HT-29 (cell line): ENCODE results near the gene TTC28. TPM values are rescaled to one million over a fixed set of nuclear protein-coding genes. Genes with fewer than 3 reads are reported as not detected.

Experiments
- DNase-seq: peaks from one replicate; pipeline ENCODE4 v3.0.0-alpha.2; 2015; ENCODE audit warnings: low spot score
- total RNA-seq: library from RNA; depleted of rRNA; stranded (reverse); fragments of >200 nt; shearing (Covaris generic); gene quantifications from 2 replicates; pipeline ENCODE4 v1.2.3, GENCODE V29; 2014

Gene TTC28
- total RNA-seq, 1 experiment from 2014 or later, result not detected

- DNase-seq, result no peak
Observed at GRCh38 chr22:27992294-27993165, 687.1 kb downstream of the TTC28 start.

GRCh38 chr22:27991586-27992293 is 687.9 kb downstream of the TTC28 start:
- DNase-seq, result no peak

GRCh38 chr22:27990879-27991278 is 688.8 kb downstream of the TTC28 start:
- peak; percentile 63 for DNase-seq

GRCh38 chr22:27990451-27990840 is 689.2 kb downstream of the TTC28 start:
- DNase-seq, result no peak

GRCh38 chr22:27989758-27990450 is 689.7 kb downstream of the TTC28 start:
- DNase-seq, result no peak

GRCh38 chr22:27988704-27989103 is 690.9 kb downstream of the TTC28 start:
- no peak for DNase-seq

GRCh38 chr22:27987557-27987956 is 692.1 kb downstream of the TTC28 start:
- DNase-seq, result no peak

- DNase-seq, result no peak
Observed at GRCh38 chr22:27986937-27987336, 692.7 kb downstream of the TTC28 start.

- DNase-seq, result no peak
Observed at GRCh38 chr22:27986459-27986858, 693.2 kb downstream of the TTC28 start.

GRCh38 chr22:27985323-27986275 is 694.0 kb downstream of the TTC28 start:
- DNase-seq, result no peak

GRCh38 chr22:27984723-27985122 is 694.9 kb downstream of the TTC28 start:
- DNase-seq, result no peak

- DNase-seq, result no peak
Observed at GRCh38 chr22:27984001-27984695, 695.5 kb downstream of the TTC28 start.

GRCh38 chr22:27983361-27983791 is 696.3 kb downstream of the TTC28 start:
- DNase-seq, result no peak

GRCh38 chr22:27982630-27983180 is 696.9 kb downstream of the TTC28 start:
- DNase-seq, result no peak

- DNase-seq, result no peak
Observed at GRCh38 chr22:27982106-27982505, 697.5 kb downstream of the TTC28 start.

- no peak for DNase-seq
Observed at GRCh38 chr22:27980424-27981148, 699.1 kb downstream of the TTC28 start.

GRCh38 chr22:27978802-27979201 is 700.8 kb downstream of the TTC28 start:
- DNase-seq, result no peak

- DNase-seq, result no peak
Observed at GRCh38 chr22:27978317-27978716, 701.3 kb downstream of the TTC28 start.

- DNase-seq, result no peak
Observed at GRCh38 chr22:27976586-27976985, 703.1 kb downstream of the TTC28 start.
